Retina (tissue), 1 donor: ENCODE data around the gene MCCC1.
"Not testable (repeated sequence)": the region's sequence is repeated elsewhere in the genome, so short reads cannot be mapped to it uniquely, and the experiment has no call there.

Source experiments
- DNase-seq: peaks from one replicate; pipeline ENCODE4 v3.0.0-alpha.2; 2016

Gene MCCC1

GRCh38 chr3:183099026-183099837, at the start of gene MCCC1:
Gene MCCC1, minus strand, starts transcription at chr3:183099496. Its CDS starts 56 bp downstream, at chr3:183099440.
- DNase-seq: peak; percentile 97

GRCh38 chr3:183148056-183148455, 48.8 kb upstream of the MCCC1 start:
- DNase-seq: no peak

- no peak for DNase-seq
Observed at GRCh38 chr3:183144363-183144762, 45.1 kb upstream of the MCCC1 start.

GRCh38 chr3:183142199-183142598, 42.9 kb upstream of the MCCC1 start:
- DNase-seq: no peak

- no peak for DNase-seq
Observed at GRCh38 chr3:183134844-183135243, 35.5 kb upstream of the MCCC1 start.

- DNase-seq: no peak
Observed at GRCh38 chr3:183132409-183132808, 33.1 kb upstream of the MCCC1 start.

GRCh38 chr3:183131735-183132134, 32.4 kb upstream of the MCCC1 start:
- DNase-seq: no peak

GRCh38 chr3:183131186-183131725, 32.0 kb upstream of the MCCC1 start:
- no peak for DNase-seq

GRCh38 chr3:183129243-183129642, 29.9 kb upstream of the MCCC1 start:
- DNase-seq: no peak

- no peak for DNase-seq
Observed at GRCh38 chr3:183128709-183129108, 29.4 kb upstream of the MCCC1 start.

GRCh38 chr3:183123891-183124290, 24.6 kb upstream of the MCCC1 start:
- no peak for DNase-seq

GRCh38 chr3:183122257-183122932, 23.1 kb upstream of the MCCC1 start:
- DNase-seq: peak; percentile 48

- no peak for DNase-seq
Observed at GRCh38 chr3:183120538-183121215, 21.4 kb upstream of the MCCC1 start.

GRCh38 chr3:183117056-183117455, 17.8 kb upstream of the MCCC1 start:
- DNase-seq: peak; percentile 8

- peak; percentile 93 for DNase-seq
Observed at GRCh38 chr3:183116025-183116614, 16.8 kb upstream of the MCCC1 start.

GRCh38 chr3:183114384-183115178, 15.3 kb upstream of the MCCC1 start:
- DNase-seq: peak; percentile 40

GRCh38 chr3:183109847-183110246, 10.6 kb upstream of the MCCC1 start:
- not testable (repeated sequence) for DNase-seq

- no peak for DNase-seq
Observed at GRCh38 chr3:183108470-183108869, 9.2 kb upstream of the MCCC1 start.

- DNase-seq: no peak
Observed at GRCh38 chr3:183108001-183108449, 8.7 kb upstream of the MCCC1 start.

- DNase-seq: not testable (repeated sequence)
Observed at GRCh38 chr3:183107372-183107771, 8.1 kb upstream of the MCCC1 start.

- no peak for DNase-seq
Observed at GRCh38 chr3:183106635-183107034, 7.3 kb upstream of the MCCC1 start.

- not testable (repeated sequence) for DNase-seq
Observed at GRCh38 chr3:183103950-183104349, 4.7 kb upstream of the MCCC1 start.
